ENCODE results near the gene OR11G2.
"Not testable (repeated sequence)": the region's sequence is repeated elsewhere in the genome, so short reads cannot be mapped to it uniquely, and the experiment has no call there.

DNA sequence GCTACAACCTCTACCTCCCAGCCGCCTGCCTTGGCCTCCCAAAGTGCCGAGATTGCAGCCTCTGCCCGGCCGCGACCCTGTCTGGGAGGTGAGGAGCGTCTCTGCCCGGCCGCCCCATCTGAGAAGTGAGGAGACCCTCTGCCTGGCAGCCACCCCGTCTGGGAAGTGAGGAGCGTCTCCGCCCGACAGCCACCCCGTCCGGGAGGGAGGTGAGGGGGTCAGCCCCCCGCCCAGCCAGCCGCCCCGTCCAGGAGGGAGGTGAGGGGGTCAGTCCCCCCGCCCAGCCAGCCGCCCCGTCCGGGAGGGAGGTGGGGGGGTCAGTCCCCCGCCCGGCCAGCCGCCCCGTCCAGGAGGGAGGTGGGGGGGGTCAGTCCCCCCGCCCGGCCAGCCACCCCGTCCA, 21.7 kb downstream of the OR11G2 start:
- TF ChIP-seq CTCF (IDR thresholded peaks at IDR 0.05; ENCODE audit: low read length); EZH2 (optimal IDR thresholded peaks at IDR 0.05; ENCODE audit: low read depth, low read length); EZH2phosphoT487 (IDR thresholded peaks at IDR 0.05; ENCODE audit: low read length): not testable (repeated sequence)

All from MM.1S (cell line).